Thoracic aorta (tissue), 2 donors: ENCODE data around the gene KRTAP22-2. TPM values are rescaled to one million over a fixed set of nuclear protein-coding genes. Genes with fewer than 3 reads are reported as not detected.

Experiments
- ATAC-seq: fragments of 150-250 bp; one replicate; pipeline ENCODE4 v1.8.0; 2017; ENCODE audit warnings: low read depth; ENCODE audit not compliant: insufficient number of reproducible peaks, low FRiP score
- DNase-seq: peaks from one replicate; pipeline ENCODE4 v3.0.0-alpha.2; 2020; ENCODE audit warnings: low spot score
- H3K27ac ChIP-seq, 2 donors: fragments of 200-600 bp; sonication (generic); 1 replicate in 1 of 2; 2 replicates in 1 of 2; pipeline ENCODE4 v1.5.1; 2016; ENCODE audit warnings: mild to moderate bottlenecking in 2 of 2, moderate library complexity in 2 of 2
- H3K27me3 ChIP-seq: fragments of 200-600 bp; sonication (generic); replicated peaks from 2 replicates; pipeline ENCODE4 v1.6.0; 2016; ENCODE audit warnings: mild to moderate bottlenecking; ENCODE audit not compliant: insufficient read depth
- H3K36me3 ChIP-seq: fragments of 200-600 bp; sonication (generic); one replicate; pipeline ENCODE4 v1.5.1; 2016
- H3K4me1 ChIP-seq, 2 donors: fragments of 200-600 bp; sonication (generic); 1 replicate in 1 of 2; 2 replicates in 1 of 2; pipeline versions ENCODE4 v1.5.1 to v1.6.0; 2016; ENCODE audit warnings: low read depth in 2 of 2, mild to moderate bottlenecking in 1 of 2; ENCODE audit not compliant: control insufficient read depth in 1 of 2
- H3K4me3 ChIP-seq: fragments of 200-600 bp; sonication (generic); 2 replicates; pipeline ENCODE4 v1.5.1; 2016; ENCODE audit warnings: mild to moderate bottlenecking
- H3K9me3 ChIP-seq: fragments of 200-600 bp; sonication (generic); 2 replicates; pipeline ENCODE4 v1.5.1; 2016
- total RNA-seq, 2 donors: library from RNA; depleted of rRNA; stranded (reverse); fragments of >200 nt; gene quantifications; one replicate each; pipeline versions ENCODE4 v1.1.0 to v1.2.3, GENCODE V29; 2016
- TF ChIP-seq, protein P1 (sequence below): fragments of 200-600 bp; sonication (generic); IDR thresholded peaks from one replicate; pipeline ENCODE4 v1.5.1; 2019; ENCODE audit warnings: antibody characterized with exemption

Gene KRTAP22-2
- total RNA-seq, 2 donors from 2014 or later: not detected

DNA sequence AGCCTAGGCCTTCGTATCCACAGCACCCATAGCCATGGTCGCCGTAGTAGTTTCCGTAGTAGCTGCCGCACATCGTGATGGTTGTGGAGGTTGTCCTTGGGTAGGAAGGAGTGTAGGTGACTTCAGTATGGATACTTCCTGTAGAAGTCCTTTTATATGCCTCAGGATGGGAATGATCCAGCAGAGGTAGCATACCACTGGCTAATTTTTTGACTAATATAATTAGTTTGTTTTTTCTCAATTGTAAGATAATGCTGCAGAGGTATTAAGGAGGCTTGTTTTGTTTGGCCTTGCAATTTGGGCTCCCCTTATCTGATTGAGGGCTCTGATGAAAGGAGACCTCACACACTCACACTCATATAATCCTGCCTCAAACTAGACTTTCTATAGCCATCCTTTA, 8.6 kb upstream of the KRTAP22-2 start, which contains the start of gene KRTAP6-2:
TSS of gene KRTAP6-2 (minus strand) at position 101 of the 400 bp plus-strand sequence. CDS start at position 73, 28 bp downstream.
- ATAC-seq: no peak
- TF ChIP-seq, protein P1, sequence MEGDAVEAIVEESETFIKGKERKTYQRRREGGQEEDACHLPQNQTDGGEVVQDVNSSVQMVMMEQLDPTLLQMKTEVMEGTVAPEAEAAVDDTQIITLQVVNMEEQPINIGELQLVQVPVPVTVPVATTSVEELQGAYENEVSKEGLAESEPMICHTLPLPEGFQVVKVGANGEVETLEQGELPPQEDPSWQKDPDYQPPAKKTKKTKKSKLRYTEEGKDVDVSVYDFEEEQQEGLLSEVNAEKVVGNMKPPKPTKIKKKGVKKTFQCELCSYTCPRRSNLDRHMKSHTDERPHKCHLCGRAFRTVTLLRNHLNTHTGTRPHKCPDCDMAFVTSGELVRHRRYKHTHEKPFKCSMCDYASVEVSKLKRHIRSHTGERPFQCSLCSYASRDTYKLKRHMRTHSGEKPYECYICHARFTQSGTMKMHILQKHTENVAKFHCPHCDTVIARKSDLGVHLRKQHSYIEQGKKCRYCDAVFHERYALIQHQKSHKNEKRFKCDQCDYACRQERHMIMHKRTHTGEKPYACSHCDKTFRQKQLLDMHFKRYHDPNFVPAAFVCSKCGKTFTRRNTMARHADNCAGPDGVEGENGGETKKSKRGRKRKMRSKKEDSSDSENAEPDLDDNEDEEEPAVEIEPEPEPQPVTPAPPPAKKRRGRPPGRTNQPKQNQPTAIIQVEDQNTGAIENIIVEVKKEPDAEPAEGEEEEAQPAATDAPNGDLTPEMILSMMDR: no peak
- Histone ChIP-seq H3K9me3 (no peaks in the 10 kb centered on the region), H3K36me3 (no peaks in the 10 kb centered on the region), H3K27me3 (no peaks in the 10 kb centered on the region), H3K4me1 (no peaks in the 10 kb centered on the region), H3K27ac (no peak within 1 kb of the TSS), H3K4me3 (no peak within 1 kb of the TSS)
- DNase-seq: no peak

DNA sequence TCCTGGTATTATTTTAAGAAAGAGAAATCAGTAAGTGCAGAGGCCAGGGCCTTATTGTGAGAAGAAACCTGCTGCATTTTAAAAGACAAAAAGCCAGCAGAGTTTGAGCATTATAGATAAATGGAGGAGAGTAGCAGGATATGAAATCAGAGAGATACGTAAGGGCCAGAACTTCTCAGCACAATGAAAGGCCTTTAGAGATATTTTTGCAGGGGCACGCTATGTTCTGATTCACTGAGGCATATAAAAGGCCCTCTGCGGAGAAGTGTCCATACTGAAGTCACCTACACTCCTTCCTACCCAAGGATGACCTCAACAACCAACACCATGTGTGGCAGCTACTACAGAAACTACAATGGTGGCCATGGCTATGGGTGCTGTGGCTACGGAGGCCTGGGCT, 1.9 kb upstream of the KRTAP22-2 start, which contains the start of gene KRTAP6-3:
TSS of gene KRTAP6-3 (plus strand) at position 301 of the 400 bp plus-strand sequence. CDS start at position 307, 6 bp downstream.
- Histone ChIP-seq H3K9me3 (no peaks in the 10 kb centered on the region), H3K36me3 (no peaks in the 10 kb centered on the region), H3K4me1 (no peaks in the 10 kb centered on the region), H3K4me3 (no peak within 1 kb of the TSS), H3K27me3 (no peaks in the 10 kb centered on the region), H3K27ac (no peak within 1 kb of the TSS)
- ATAC-seq: no peak
- TF ChIP-seq, protein P1: no peak
- no peak for DNase-seq

DNA sequence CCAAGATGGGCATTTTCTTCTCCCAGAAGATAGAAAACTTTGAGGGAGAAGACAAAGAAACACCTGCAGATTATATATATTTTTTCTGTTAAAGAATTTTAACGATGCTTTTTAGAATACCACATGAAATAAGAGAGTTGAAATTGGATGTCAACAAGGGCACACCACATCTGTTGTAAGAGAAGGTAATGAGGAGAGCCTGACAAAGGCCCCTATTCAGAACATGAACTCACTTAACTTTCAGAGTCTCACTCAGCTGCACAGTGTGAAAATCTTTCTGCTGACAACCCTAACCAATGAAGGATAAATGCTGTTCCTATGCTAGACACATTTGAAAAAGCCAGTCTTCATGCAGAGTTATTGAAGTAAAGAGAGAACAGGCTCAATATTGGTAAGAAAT, 7.3 kb downstream of the KRTAP22-2 start:
- TF ChIP-seq, protein P1: no peak
- DNase-seq: no peak
- H3K4me3 ChIP-seq: no peak overlapping the region
- H3K9me3 ChIP-seq: no peaks in the 10 kb centered on the region
- no peaks in the 10 kb centered on the region for H3K36me3 ChIP-seq
- no peaks in the 10 kb centered on the region for H3K4me1 ChIP-seq
- no peak for ATAC-seq
- H3K27me3 ChIP-seq: no peaks in the 10 kb centered on the region
- no peak overlapping the region for H3K27ac ChIP-seq

DNA sequence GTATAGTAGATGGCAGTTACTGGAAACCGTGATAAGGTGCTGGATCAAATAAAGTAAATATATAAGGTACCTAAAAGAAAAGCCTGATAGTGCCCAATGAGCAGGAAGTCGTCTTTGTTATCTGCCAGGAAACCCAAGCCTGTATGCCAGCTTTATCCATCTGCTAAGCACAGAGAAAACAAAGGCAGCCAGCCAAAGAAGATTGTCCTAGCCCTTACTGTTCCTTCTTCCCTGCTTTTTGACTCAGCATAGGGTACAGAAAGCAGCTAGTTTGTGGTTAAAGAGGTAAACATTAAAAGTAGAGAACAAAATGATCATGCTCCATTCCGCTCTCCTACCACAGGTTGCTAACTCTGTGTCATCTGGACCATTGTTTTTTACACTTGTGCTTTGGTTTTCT, 10.1 kb downstream of the KRTAP22-2 start:
- DNase-seq (no peak), ATAC-seq (no peak)
- H3K36me3 ChIP-seq: no peaks in the 10 kb centered on the region
- no peak overlapping the region for H3K4me3 ChIP-seq
- no peaks in the 10 kb centered on the region for H3K9me3 ChIP-seq
- H3K27me3 ChIP-seq: no peaks in the 10 kb centered on the region
- no peaks in the 10 kb centered on the region for H3K4me1 ChIP-seq
- TF ChIP-seq, protein P1: no peak
- H3K27ac ChIP-seq: no peak overlapping the region

DNA sequence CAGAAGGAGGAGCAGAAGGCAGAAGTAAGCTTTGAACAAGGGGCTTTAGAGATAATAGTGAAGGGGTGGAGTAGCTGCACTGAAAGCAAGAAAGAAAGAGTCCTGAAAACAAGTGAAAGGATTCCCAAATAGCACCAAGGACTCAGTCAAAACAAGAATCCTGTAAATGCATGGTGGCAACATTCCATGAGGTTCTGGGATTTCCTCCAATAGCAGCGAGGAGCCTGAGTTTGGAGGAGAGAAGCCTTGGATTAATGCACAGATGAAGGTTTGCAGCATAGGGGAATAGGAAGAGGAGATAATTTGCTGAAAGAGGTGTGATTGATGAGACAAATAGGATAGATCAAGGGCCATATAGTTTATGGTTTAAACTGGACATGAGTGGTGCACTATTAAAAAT, 10.9 kb downstream of the KRTAP22-2 start:
- H3K9me3 ChIP-seq: no peaks in the 10 kb centered on the region
- no peaks in the 10 kb centered on the region for H3K27me3 ChIP-seq
- no peak overlapping the region for H3K27ac ChIP-seq
- H3K4me3 ChIP-seq: no peak overlapping the region
- no peaks in the 10 kb centered on the region for H3K4me1 ChIP-seq
- H3K36me3 ChIP-seq: no peaks in the 10 kb centered on the region
- DNase-seq: no peak
- no peak for ATAC-seq
- TF ChIP-seq, protein P1: no peak
